ENCODE data around the gene C16orf92. TPM values are rescaled to one million over a fixed set of nuclear protein-coding genes. Genes with fewer than 3 reads are reported as not detected.

Gene C16orf92
- total and polyA plus RNA-seq, 2 experiments from 2014 or later, result 0.34 TPM; not detected in 1

- no peak for TF ChIP-seq NANOG (IDR thresholded peaks at IDR 0.05; ENCODE audit: borderline replicate concordance)
- no peak for TF ChIP-seq ZNF331 (CRISPR knock-in tag; IDR thresholded peaks at IDR 0.05; ENCODE audit: low read depth)
- no peak for TF ChIP-seq CREB1 (CRISPR knock-in tag; IDR thresholded peaks at IDR 0.05; ENCODE audit: low read depth)
- TF ChIP-seq JUNB (IDR thresholded peaks at IDR 0.05; ENCODE audit: unreplicated experiment), result no peak
- Mint-ChIP-seq H3K27ac (peak overlapping the region; percentile 98), H3K27me3 (ENCODE audit: insufficient read depth, low read depth, poor library complexity) (peaks cover 23% of the 10 kb centered on the region), H3K4me3 (peak overlapping the region; percentile 96), H3K4me1 (peaks cover 19% of the 10 kb centered on the region), H3K9me3 (no peaks in the 10 kb centered on the region), H3K36me3 (ENCODE audit: low read depth) (peaks cover 51% of the 10 kb centered on the region)
- DNase-seq (ENCODE audit: low spot score), result peak; percentile 54
- H4K20me1 ChIP-seq (replicated peaks; ENCODE audit: insufficient read depth), result peaks cover 31% of the 10 kb centered on the region
- no peaks in the 10 kb centered on the region for H3K9me2 ChIP-seq (ENCODE audit: insufficient read depth)
- peaks cover 11% of the 10 kb centered on the region for H3K4me1 ChIP-seq (ENCODE audit: insufficient read depth)
- H3K79me2 ChIP-seq (replicated peaks; ENCODE audit: insufficient read depth), result peaks cover 36% of the 10 kb centered on the region
- no peaks in the 10 kb centered on the region for H3K27me3 ChIP-seq (ENCODE audit: insufficient read depth)
- H3K4me3 ChIP-seq, result peak overlapping the region; percentile 97
- ATAC-seq, result peak; percentile 8
- H2AFZ ChIP-seq, result no peak overlapping the region
- H3K27ac ChIP-seq (ENCODE audit: low read depth), result peak overlapping the region; percentile 86
- H3F3A ChIP-seq (replicated peaks; ENCODE audit: low read depth), result peaks cover 54% of the 10 kb centered on the region
- peak overlapping the region; percentile 99 for H3K4me2 ChIP-seq
- peaks cover 23% of the 10 kb centered on the region for H3K36me3 ChIP-seq (ENCODE audit: insufficient read depth)
Observed at GRCh38 chr16:30065943-30066760, 43.2 kb downstream of the C16orf92 start.

- Histone ChIP-seq H3K4me2 (peak overlapping the region; percentile 99), H2AFZ (no peak overlapping the region), H3K27ac (ENCODE audit: low read depth) (peak overlapping the region; percentile 86), H3K36me3 (ENCODE audit: insufficient read depth) (peaks cover 31% of the 10 kb centered on the region), H3F3A (replicated peaks; ENCODE audit: low read depth) (peaks cover 63% of the 10 kb centered on the region), H4K20me1 (replicated peaks; ENCODE audit: insufficient read depth) (peaks cover 39% of the 10 kb centered on the region), H3K4me1 (ENCODE audit: insufficient read depth) (peaks cover 11% of the 10 kb centered on the region), H3K9me2 (ENCODE audit: insufficient read depth) (no peaks in the 10 kb centered on the region), H3K4me3 (peak overlapping the region; percentile 97), H3K79me2 (replicated peaks; ENCODE audit: insufficient read depth) (peaks cover 36% of the 10 kb centered on the region), H3K27me3 (ENCODE audit: insufficient read depth) (no peaks in the 10 kb centered on the region)
- Mint-ChIP-seq H3K36me3 (ENCODE audit: low read depth) (peaks cover 59% of the 10 kb centered on the region), H3K27ac (peak overlapping the region; percentile 98), H3K9me3 (no peaks in the 10 kb centered on the region), H3K4me3 (peak overlapping the region; percentile 96), H3K27me3 (ENCODE audit: insufficient read depth, low read depth, poor library complexity) (peaks cover 21% of the 10 kb centered on the region), H3K4me1 (peaks cover 18% of the 10 kb centered on the region)
- no peak for ATAC-seq
- TF ChIP-seq CREB1 (CRISPR knock-in tag; IDR thresholded peaks at IDR 0.05; ENCODE audit: low read depth), result no peak
- TF ChIP-seq STAT1 (IDR thresholded peaks at IDR 0.05; ENCODE audit: unreplicated experiment), result no peak
- no peak for TF ChIP-seq JUNB (IDR thresholded peaks at IDR 0.05; ENCODE audit: unreplicated experiment)
- no peak for TF ChIP-seq POLR2AphosphoS5 (IDR thresholded peaks at IDR 0.05; ENCODE audit: low read depth)
- TF ChIP-seq EZH2phosphoT487 (IDR thresholded peaks at IDR 0.05; ENCODE audit: unreplicated experiment), result no peak
- TF ChIP-seq CTCF (conservative IDR thresholded peaks at IDR 0.05; ENCODE audit: low read depth in 2 of 2), result no peak
- TF ChIP-seq ETS1 (IDR thresholded peaks at IDR 0.05), result no peak
- no peak for DNase-seq (ENCODE audit: low spot score)
Observed at GRCh38 chr16:30066761-30067583, 44.0 kb downstream of the C16orf92 start.
